GM18907 (cell line): ENCODE data around the gene RNF157.

Experiments
- ATAC-seq: cut with Tn5 transposase; IDR thresholded peaks from one replicate; pipeline ENCODE4 v1.9.1; 2021; ENCODE audit warnings: mild to moderate bottlenecking, moderate library complexity; ENCODE audit not compliant: unreplicated experiment

Gene RNF157

GRCh38 chr17:76161619-76162266 lies 78.5 kb downstream of the RNF157 start:
- no peak for ATAC-seq

- ATAC-seq = no peak
These were observed 79.3 kb downstream of the RNF157 start for GRCh38 chr17:76160896-76161528.

GRCh38 chr17:76159157-76159556 lies 81.1 kb downstream of the RNF157 start:
- ATAC-seq = no peak

GRCh38 chr17:76157759-76158158 lies 82.5 kb downstream of the RNF157 start:
- no peak for ATAC-seq

GRCh38 chr17:76156662-76156991 lies 83.7 kb downstream of the RNF157 start:
- no peak for ATAC-seq

GRCh38 chr17:76155988-76156661 lies 84.2 kb downstream of the RNF157 start:
- ATAC-seq = no peak

GRCh38 chr17:76154936-76155845 lies 85.1 kb downstream of the RNF157 start:
- ATAC-seq = no peak

GRCh38 chr17:76154292-76154691 lies 86.0 kb downstream of the RNF157 start:
- ATAC-seq = no peak

GRCh38 chr17:76153640-76154039 lies 86.7 kb downstream of the RNF157 start:
- ATAC-seq = no peak

- no peak for ATAC-seq
These were observed 87.1 kb downstream of the RNF157 start for GRCh38 chr17:76153202-76153601.

- no peak for ATAC-seq
These were observed 87.7 kb downstream of the RNF157 start for GRCh38 chr17:76152591-76152990.

- no peak for ATAC-seq
These were observed 88.3 kb downstream of the RNF157 start for GRCh38 chr17:76151896-76152454.

GRCh38 chr17:76150712-76151622 lies 89.3 kb downstream of the RNF157 start:
- no peak for ATAC-seq

GRCh38 chr17:76149214-76149613 lies 91.1 kb downstream of the RNF157 start:
- no peak for ATAC-seq

GRCh38 chr17:76148015-76148326 lies 92.3 kb downstream of the RNF157 start:
- ATAC-seq = no peak

GRCh38 chr17:76147211-76148014 lies 92.9 kb downstream of the RNF157 start:
- ATAC-seq = no peak

- no peak for ATAC-seq
These were observed 94.0 kb downstream of the RNF157 start for GRCh38 chr17:76146053-76146851.

GRCh38 chr17:76145231-76146052 lies 94.9 kb downstream of the RNF157 start:
- ATAC-seq = no peak
